Prostate gland (tissue), 2 donors: Measurements from ENCODE around the gene BTBD3.

Experiments used
- CTCF ChIP-seq, 4 experiments: fragments of 200-600 bp in 2 of 4; fragments of 450-650 bp in 2 of 4; sonication (generic) in 2 of 4; IDR thresholded peaks; 1 replicate in 3 of 4; 2 replicates in 1 of 4; pipeline ENCODE4 v1.5.1; 2016 to 2019; ENCODE audit warnings: antibody characterized with exemption in 4 of 4, mild to moderate bottlenecking in 2 of 4, moderate library complexity in 2 of 4
- POLR2A ChIP-seq: fragments of 450-650 bp; IDR thresholded peaks from one replicate; pipeline ENCODE4 v1.6.1; 2016; ENCODE audit warnings: antibody characterized with exemption, mild to moderate bottlenecking

- TF ChIP-seq CTCF (IDR thresholded peaks at IDR 0.05) (no peak), POLR2A (no peak)
These were observed 1.9 kb downstream of the BTBD3 start for GRCh38 chr20:11919581-11919980.
